Ascending aorta (tissue), 2 donors: Measurements from ENCODE around the gene ISG15. TPM values are rescaled to one million over a fixed set of nuclear protein-coding genes. Genes with fewer than 3 reads are reported as not detected.
A peak's percentile ranks its signal among the peaks of the same experiment; 100 is the strongest.
"Not testable (repeated sequence)": the region's sequence is repeated elsewhere in the genome, so short reads cannot be mapped to it uniquely, and the experiment has no call there.

Experiments used
- DNase-seq, 2 donors: peaks; one replicate each; pipeline ENCODE4 v3.0.0-alpha.2; 2019; ENCODE audit warnings: low spot score in 2 of 2
- H3K27ac ChIP-seq, 2 donors: fragments of 200-600 bp; sonication (generic); one replicate each; pipeline ENCODE4 v1.5.1; 2016 to 2017; ENCODE audit warnings: mild to moderate bottlenecking in 1 of 2
- H3K27me3 ChIP-seq: fragments of 200-600 bp; sonication (generic); one replicate; pipeline ENCODE4 v1.5.1; 2017
- H3K36me3 ChIP-seq, 2 donors: fragments of 200-600 bp; sonication (generic); one replicate each; pipeline ENCODE4 v1.5.1; 2016
- H3K4me1 ChIP-seq, 2 donors: fragments of 200-600 bp; sonication (generic); one replicate each; pipeline ENCODE4 v1.5.1; 2016 to 2017; ENCODE audit warnings: mild to moderate bottlenecking in 1 of 2
- H3K4me3 ChIP-seq, 2 donors: fragments of 200-600 bp; sonication (generic); one replicate each; pipeline ENCODE4 v1.5.1; 2016 to 2017; ENCODE audit warnings: mild to moderate bottlenecking in 1 of 2
- H3K9me3 ChIP-seq, 2 donors: fragments of 200-600 bp; sonication (generic); one replicate each; pipeline ENCODE4 v1.5.1; 2016
- intact Hi-C: fragments of 100-400 bp; cut with DNase I; formaldehyde crosslinking; loops from one replicate; pipeline ENCODE4 v1.15.1; 2023
- total RNA-seq: library from RNA; depleted of rRNA; stranded (reverse); fragments of >200 nt; gene quantifications from one replicate; pipeline ENCODE4 v1.1.0, GENCODE V29; 2016
- TF ChIP-seq, protein P1 (sequence below), 3 experiments: fragments of 200-600 bp in 2 of 3; fragments of 450-650 bp in 1 of 3; sonication (generic) in 2 of 3; IDR thresholded peaks; one replicate each; pipeline ENCODE4 v1.5.1; 2016 to 2019; ENCODE audit warnings: antibody characterized with exemption in 3 of 3, mild to moderate bottlenecking in 1 of 3, moderate library complexity in 1 of 3

ISG15 gene
- total RNA-seq, 1 donor from 2014 or later, result 125 TPM

DNA sequence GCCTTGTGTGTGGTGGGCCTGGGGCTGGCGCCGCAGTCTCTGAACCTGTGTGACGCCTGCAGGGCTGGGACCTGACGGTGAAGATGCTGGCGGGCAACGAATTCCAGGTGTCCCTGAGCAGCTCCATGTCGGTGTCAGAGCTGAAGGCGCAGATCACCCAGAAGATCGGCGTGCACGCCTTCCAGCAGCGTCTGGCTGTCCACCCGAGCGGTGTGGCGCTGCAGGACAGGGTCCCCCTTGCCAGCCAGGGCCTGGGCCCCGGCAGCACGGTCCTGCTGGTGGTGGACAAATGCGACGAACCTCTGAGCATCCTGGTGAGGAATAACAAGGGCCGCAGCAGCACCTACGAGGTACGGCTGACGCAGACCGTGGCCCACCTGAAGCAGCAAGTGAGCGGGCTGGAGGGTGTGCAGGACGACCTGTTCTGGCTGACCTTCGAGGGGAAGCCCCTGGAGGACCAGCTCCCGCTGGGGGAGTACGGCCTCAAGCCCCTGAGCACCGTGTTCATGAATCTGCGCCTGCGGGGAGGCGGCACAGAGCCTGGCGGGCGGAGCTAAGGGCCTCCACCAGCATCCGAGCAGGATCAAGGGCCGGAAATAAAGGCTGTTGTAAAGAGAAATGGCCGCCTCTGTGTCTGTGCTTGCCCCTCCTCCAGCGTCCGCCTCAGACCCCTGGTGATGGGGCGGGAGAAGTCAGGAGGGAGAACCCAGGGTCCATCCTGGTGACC lies 788 bp downstream of the ISG15 start:
- intact Hi-C loops, result no loop called here
- no peak for DNase-seq
- Histone ChIP-seq H3K36me3 (no peaks in the 10 kb centered on the region), H3K27me3 (no peaks in the 10 kb centered on the region), H3K27ac (peak overlapping the region; percentile 75 to 83), H3K4me3 (peak overlapping the region; percentile 67 to 76), H3K4me1 (peaks cover 8 to 10% of the 10 kb centered on the region in 2 donors), H3K9me3 (no peaks in the 10 kb centered on the region)
- TF ChIP-seq, protein P1, sequence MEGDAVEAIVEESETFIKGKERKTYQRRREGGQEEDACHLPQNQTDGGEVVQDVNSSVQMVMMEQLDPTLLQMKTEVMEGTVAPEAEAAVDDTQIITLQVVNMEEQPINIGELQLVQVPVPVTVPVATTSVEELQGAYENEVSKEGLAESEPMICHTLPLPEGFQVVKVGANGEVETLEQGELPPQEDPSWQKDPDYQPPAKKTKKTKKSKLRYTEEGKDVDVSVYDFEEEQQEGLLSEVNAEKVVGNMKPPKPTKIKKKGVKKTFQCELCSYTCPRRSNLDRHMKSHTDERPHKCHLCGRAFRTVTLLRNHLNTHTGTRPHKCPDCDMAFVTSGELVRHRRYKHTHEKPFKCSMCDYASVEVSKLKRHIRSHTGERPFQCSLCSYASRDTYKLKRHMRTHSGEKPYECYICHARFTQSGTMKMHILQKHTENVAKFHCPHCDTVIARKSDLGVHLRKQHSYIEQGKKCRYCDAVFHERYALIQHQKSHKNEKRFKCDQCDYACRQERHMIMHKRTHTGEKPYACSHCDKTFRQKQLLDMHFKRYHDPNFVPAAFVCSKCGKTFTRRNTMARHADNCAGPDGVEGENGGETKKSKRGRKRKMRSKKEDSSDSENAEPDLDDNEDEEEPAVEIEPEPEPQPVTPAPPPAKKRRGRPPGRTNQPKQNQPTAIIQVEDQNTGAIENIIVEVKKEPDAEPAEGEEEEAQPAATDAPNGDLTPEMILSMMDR (IDR thresholded peaks at IDR 0.05), result no peak

DNA sequence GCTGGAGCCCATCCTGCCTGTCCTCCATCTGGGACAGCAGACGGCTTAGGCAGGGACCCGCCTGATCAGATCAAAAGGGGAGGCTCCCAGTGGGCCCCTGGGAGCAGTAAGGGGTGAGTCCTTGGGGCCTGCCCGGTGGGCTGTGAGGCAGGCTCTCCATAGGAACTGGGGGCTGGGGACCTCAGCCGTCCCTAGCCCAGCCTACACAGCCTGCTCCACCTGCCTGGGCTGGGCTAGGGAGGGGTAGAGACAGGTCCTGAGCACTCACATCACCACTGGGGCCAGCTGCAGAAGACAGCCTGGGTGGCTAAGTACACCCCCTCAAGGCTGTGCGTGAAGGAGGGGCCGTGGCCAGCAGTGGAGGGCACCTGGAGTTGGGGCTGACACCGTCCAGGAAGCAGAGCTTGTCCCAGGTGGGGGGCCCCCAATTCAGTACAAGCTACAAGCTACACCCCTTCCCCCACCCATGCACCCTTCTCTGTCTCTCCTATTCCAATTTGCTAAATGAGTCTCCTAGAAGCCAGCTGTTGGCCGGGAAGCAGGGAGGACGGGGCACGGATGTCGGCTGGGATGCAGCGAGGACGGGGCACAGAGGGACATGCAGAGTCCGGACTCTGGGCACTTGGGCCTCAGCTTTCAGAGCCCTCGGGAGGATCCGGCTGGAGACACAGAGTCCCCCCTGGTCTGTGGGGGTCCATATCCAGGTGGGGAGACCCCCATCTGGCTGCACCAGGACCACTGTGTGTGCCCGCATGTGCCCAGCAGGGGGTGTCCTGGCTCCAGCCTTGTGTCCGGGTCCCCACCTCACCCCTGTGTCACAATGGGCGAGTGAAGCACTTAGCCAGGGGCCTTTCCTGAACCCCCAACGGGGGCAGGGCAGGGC lies 1.7 kb downstream of the ISG15 start:
- TF ChIP-seq, protein P1 (IDR thresholded peaks at IDR 0.05), result no peak
- Histone ChIP-seq H3K9me3 (no peaks in the 10 kb centered on the region), H3K4me1 (peaks cover 8 to 10% of the 10 kb centered on the region in 2 donors), H3K27me3 (no peaks in the 10 kb centered on the region), H3K4me3 (peak overlapping the region in 1 of 2 donors; percentile 76), H3K36me3 (no peaks in the 10 kb centered on the region), H3K27ac (peak overlapping the region in 1 of 2 donors; percentile 75)
- DNase-seq, result no peak
- intact Hi-C loops, result no loop called here

DNA sequence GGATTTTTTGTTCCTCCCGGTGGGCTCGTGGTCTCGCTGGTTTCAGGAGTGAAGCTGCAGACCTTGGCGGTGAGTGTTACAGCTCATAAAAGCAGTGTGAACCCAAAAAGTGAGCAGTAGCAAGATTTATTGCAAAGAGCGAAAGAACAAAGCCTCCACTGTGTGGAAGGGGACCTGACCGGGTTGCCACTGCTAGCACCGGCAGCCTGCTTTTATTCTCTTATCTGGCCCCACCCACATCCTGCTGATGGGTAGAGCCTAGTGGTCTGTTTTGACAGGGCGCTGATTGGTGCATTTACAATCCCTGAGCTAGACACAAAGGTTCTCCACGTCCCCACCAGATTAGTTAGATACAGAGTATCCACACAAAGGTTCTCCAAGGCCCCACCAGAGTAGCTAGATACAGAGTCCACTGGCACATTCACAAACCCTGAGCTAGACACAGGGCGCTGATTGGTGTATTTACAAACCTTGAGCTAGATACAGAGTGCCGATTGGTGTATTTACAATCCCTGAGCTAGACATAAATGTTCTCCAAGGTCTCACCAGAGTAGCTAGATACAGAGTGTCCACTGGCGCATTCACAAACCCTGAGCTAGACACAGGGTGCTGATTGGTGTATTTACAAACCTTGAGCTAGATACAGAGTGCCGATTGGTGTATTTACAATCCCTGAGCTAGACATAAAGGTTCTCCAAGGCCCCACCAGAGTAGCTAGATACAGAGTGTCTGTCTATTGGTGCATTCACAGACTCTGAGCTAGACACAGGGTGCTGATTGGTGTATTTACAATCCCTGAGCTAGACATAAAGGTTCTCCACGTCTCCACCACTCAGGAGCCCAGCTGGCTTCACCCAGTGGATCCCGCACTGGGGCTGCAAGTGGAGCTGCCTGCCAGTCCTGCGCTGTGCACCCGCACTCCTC lies 4.4 kb downstream of the ISG15 start:
- peaks cover 17 to 19% of the 10 kb centered on the region in 2 donors for H3K4me1 ChIP-seq
- intact Hi-C loops, H3K27ac ChIP-seq, H3K27me3 ChIP-seq, H3K36me3 ChIP-seq, H3K4me3 ChIP-seq, H3K9me3 ChIP-seq, DNase-seq: not testable (repeated sequence)

DNA sequence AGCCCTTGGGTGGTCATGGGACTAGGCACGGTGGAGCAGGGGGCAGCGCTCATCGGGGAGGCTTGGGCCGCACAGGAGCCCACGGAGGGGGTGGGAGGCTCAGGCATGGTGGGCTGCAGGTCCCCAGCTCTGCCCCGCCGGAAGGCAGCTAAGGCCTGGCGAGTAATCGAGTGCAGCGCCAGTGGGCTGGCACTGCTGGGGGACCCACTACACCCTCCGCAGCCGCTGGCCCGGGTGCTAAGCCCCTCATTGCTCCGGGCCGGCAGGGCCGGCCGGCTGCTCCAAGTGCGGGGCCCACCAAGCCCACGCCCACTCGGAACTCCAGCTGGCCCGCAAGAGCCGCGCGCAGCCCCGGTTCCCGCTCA lies 5.0 kb downstream of the ISG15 start:
- DNase-seq, H3K27me3 ChIP-seq, H3K4me3 ChIP-seq, H3K36me3 ChIP-seq, intact Hi-C loops, H3K27ac ChIP-seq, H3K9me3 ChIP-seq: not testable (repeated sequence)
- H3K4me1 ChIP-seq, result peaks cover 17 to 18% of the 10 kb centered on the region in 2 donors

DNA sequence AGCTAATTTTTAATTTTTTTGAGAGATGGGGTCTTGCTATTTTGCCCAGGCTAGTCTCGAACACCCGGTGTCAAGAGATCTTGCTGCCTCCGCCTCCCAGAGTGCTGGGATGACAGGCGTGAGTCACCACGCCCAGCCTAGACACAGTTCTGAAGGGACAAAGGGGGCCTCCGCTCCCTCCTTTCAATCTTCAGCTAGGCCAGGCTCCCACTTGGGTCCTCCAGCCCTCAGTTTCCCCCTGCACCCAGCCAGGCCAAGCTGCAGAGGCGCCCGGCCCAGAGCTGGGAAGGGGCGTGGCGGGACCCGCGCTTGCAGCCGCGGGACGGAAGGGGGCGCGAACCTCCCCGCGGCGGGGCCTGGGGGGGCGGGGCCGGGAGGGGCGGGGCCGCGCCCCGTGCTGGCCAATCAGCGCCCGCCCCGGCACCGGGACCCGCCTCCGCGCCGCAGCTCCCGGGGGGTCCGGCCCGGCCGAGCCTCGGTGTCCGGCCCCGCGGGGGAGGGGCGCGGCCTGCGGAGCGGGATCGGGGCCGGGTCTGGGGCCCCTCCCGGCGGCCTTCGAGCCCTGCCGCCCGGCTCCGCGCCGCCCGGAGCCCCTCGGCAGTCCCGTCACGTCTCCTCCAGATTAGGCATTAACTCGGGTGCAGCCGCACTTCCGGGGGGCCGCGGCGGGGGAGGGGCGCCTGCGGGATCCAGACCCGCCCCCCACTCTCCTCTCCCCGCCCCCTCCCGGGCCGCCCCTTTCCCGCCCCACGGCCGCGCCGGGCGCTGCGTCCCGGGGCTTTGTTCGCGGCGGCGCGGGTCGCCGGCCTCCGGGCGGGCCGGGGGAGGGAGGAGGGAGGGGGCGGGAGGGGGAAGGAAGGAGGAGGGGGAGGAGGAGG lies 6.1 kb downstream of the ISG15 start:
- Histone ChIP-seq H3K36me3 (no peaks in the 10 kb centered on the region), H3K27ac (peak overlapping the region; percentile 87 to 93), H3K27me3 (no peaks in the 10 kb centered on the region), H3K4me3 (peak overlapping the region; percentile 93 to 95), H3K9me3 (no peaks in the 10 kb centered on the region), H3K4me1 (peaks cover 10% of the 10 kb centered on the region in 2 donors)
- TF ChIP-seq, protein P1 (IDR thresholded peaks at IDR 0.05), result peak; percentile 28 to 54 (median 48)
- intact Hi-C loops, result loop anchor here (1.0 kb wide), 5 partner anchors 19 to 114 kb away; partner anchors contain the start of genes C1orf159, HES4 and NOC2L
- peak in 1 of 2 donors; percentile 87 for DNase-seq
